GM18858 (cell line): ENCODE measurements around the gene SLCO1A2.

Source experiments
- ATAC-seq: cut with Tn5 transposase; IDR thresholded peaks from one replicate; pipeline ENCODE4 v1.9.1; 2021; ENCODE audit not compliant: unreplicated experiment

Gene SLCO1A2

GRCh38 chr12:21220266-21220665, 114.5 kb downstream of the SLCO1A2 start:
- ATAC-seq = no peak

DNA sequence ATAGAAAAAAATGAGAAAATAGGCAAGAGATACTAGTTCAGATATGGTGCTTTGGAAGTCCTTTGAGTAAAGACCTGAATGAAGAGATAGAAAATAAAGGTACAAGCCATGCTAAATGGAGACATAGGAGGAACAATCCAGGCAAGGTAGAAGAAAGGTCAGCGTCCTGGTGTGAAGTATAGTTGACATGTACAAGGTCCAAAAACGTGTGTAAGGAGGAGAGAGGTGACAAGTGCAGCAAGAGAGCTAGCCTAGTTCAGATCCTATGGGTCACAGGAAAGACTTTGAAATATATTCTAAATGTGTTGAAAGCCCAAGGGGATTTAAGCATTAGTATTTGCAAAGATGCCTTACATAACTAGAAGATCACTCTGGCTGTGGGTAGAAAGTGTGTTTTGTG, 115.5 kb downstream of the SLCO1A2 start:
- no peak for ATAC-seq
